HuH-7 (cell line): Measurements from ENCODE around the gene NR2C1.

ENCODE experiments used
- DNase-seq: peaks from one replicate; pipeline ENCODE4 v3.0.0; 2011; ENCODE audit warnings: low spot score

Gene NR2C1

DNA sequence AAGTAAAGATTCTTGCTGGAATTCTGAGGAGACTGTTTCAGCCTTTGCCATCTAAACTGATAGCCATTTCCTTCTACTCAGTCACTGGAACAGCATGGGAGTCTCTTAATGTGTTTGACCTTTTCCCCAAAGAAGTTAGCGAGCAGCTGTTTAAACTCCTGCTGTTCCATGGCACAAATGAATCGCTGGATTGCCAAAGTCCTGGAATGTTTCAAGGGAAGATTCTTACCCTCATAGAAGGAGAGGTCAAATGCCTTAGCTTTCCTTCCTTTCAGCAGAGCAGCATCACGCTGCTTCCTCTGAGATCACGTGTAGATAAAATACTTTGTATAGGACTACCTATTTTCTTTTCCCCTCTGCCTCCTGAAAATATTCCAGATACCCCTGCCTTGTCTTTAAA, 10.5 kb upstream of the NR2C1 start:
- DNase-seq, result no peak

DNA sequence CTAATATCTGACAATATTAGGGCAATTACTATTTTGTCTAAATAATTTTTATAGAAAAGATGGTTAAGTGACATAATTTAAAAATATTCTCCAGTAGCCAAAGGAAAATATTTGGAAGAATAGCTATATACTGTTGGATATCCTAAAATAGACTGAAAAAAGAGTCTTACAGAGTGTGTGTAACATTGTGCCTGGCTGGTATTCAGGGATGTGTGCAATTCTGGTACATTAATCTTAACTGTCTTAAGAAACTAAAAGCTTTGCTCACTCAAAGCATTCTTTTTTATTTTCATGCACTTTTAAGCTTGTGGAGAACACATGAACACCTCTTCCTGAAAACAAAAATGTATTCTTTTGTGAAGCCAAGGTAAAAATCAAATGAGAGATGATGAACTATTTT, 10.1 kb upstream of the NR2C1 start:
- no peak for DNase-seq

DNA sequence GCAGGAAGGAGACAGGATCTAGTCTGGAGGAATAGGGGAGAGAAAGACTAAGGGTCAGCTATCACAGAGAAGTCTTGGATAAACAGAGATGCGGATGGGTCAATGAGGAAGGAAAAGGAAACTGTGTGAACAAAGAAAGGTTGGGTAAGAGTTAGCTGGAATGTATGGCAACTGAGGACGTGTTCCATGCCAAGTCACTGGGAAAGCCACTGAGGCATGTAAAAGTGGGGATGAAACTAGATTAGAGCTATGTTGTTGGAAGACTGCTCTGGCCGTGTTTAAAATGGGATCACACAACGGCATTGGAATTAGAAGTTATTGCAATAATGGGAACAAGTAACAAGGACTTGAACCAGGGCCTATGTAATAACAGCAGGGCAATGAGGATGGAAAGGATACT, 3.9 kb upstream of the NR2C1 start:
- no peak for DNase-seq

DNA sequence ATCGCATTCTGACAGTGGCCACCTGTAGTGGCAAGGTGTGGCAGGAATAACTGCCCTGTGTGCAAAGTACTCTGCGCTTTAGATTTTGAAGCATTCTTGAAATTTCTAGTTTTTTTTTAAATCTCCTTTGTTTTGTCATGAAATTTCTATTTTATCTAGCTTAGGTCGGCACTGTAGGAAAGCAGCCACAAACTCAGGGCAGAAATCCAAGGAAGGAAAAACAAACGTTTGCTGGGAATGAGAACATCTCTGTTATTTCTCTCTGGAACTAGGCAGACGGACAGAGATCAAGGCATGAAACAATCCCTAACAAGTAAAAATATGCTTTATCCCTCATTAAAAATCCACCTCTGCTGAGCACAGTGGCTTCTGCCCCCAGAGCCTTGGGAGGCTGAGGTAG, 1.3 kb upstream of the NR2C1 start:
- no peak for DNase-seq

DNA sequence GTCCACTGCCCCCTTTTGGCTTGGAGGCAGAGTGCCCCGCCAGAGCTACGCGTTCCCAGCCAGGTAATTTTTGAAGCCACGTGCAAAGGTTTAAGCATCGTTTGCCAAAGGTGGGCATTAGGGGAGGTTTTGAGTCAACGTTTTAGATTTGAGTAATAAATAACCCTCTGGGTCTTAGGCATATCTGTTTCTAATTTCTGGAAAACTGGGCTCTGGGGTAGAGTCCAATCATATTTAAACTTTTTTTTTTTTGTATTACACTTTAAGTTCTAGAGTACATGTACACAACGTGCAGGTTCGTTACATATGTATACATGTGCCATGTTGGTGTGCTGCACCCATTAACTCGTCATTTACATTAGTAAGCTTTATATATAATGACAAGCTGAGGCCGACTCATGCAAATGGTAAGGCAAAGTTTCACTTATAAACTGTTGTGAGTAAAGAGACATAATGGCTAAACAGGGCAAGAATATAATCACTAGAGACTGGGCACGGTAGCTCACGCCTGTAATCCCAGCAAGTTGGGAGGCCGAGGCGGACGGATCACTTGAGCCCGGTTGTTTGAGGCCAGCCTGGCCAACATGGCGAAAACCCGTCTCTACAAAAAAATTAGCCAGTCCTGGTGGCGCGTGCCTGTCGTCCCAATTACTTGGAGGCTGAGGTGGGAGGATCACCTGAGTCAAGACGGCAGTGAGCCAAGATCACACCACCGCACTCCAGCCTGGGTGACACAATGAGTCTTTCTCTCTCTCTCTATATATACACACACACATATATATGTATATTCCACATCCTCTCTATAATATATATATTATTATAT, 491 bp upstream of the NR2C1 start:
- no peak for DNase-seq

DNA sequence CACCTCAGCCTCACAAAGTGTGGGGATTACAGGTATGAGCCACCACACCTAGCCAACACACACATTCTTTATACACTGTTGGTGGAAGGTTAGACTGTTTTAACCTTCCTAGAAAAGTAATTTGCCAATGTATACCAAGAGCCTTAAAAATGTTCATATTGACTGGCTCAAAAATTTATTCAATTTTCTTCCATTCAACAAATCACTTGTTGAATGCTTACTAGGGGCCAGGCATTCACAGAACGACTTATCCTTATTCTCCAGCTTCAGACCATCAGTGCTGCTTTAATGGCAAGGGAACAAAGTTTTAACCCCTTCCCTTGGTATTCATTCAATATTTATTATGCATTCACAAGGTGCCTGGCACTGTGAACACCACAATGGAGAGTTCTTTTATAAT, 3.0 kb downstream of the NR2C1 start:
- no peak for DNase-seq

DNA sequence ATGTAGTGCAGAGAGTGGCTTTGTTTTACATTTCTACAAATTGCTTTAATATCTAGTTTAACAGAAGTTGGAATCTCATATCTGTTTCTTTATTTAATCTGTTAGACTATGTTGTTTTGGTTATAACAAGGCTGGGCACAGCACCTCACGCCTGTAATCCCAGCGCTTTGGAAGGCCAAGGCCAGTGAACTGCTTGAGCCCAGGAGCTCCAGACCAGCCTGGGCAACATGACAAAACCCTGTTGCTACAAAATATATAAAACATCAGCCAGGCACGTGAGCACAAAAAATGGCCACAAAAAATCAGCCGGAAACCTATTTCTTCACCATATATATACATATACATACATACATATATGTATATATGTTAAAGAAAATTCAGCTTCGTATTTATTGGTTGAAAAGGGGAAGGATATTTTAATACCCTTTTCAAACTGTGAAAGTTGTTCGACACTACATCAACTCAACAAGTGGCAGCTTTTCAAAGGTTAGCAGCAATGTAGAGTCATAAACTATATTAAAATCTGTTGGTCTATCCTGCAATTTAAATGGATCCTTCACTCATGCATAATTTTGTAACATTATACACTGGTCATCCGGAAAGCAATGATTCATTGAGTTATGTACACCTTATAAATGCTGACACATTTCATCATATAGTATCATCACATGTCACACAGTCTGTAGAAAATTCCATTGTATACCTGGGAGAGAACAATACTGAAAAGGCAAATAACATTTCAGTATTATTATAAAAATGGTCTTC, 7.1 kb downstream of the NR2C1 start:
- no peak for DNase-seq

DNA sequence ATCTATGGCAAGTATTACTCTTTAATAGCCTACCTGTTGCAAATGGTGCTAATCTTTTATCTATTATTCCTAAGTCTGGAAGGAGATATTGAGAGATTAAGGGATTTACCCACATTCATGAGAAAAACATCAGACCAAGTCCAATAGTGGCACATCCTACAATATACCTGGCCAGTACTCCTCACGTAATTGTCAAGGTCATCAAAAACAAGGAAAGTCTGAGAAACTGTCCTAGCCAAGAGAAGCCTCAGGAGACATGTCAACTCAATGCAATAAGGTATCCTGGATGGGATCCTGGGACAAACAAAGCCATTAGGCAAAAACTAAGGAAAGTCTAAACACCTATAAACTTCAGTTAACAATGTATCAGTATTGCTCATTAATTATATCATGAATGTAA, 12.5 kb downstream of the NR2C1 start:
- no peak for DNase-seq

DNA sequence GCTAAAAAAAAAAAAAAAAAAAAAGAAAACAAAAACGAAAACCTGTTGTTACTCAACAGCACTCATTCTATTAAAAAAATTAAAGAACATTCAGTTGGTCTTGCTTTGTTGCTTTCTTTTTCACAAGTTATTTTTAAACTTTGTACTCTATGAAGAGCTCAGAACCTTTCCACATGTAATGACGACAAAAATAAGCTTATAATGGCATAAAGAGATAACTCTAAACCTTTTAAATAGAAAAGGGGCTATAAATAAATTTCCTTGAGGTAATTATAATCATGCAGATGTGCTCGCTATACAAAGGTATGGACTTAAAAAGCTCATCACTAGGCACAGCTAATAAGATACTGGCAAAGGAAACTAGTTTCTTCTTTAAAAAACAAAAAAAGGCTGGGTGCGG, 13.4 kb downstream of the NR2C1 start:
- DNase-seq, result no peak

DNA sequence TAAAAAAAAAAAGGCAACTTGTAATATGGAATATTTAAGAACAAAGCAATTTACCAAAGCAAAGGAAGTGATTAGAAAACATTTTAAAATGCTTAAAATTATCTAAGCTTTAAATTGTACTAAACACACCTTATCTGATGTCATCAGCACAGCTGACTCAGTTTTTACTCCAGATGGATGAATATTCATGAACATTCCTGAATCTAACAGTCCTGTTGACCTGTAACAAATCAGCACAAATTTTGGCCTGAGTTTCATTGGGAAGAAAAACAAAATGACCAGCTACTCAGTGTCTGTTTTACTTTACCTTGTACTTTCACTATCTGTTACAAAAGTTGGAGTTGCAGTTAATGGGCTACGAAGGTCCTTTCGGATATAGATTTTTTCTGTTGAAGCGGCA, 16.0 kb downstream of the NR2C1 start:
- no peak for DNase-seq

DNA sequence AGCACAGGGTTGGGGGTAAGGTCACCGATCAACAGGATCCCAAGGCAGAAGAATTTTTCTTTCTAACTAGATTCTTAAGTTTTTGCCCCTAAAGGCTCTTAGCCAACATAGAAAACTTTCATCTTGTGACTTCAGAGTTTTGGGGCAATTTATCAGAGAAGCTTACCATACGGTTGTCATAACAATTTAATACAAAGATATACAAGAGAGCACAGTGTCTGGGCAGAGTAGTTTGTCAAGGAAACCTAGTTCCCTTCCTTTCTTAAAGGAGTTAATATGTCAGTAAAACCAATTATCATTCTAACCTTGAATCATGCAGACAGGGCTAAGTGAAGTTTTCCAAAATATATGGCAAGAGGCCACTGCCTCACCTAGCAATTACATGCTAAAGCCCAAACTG, 18.4 kb downstream of the NR2C1 start:
- DNase-seq, result no peak

DNA sequence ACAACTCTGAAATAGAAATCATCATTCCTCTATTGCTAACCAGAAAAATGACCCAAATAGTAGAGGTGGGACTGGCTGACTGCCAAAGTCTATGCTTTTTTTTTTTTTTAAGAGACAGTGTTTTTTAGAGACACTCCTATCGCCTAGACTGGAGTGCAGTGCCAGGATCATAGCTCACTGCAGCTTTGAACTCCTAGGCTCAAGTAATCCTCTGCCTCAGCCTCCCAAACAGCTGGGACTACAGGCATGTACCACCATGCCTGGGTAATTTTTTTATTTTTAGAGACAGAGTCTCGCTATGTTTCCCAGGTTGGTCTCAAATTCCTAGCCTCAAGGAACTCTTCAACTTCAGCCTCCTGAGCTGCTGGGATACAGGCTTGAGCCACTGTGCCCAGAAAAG, 19.2 kb downstream of the NR2C1 start:
- DNase-seq, result no peak

DNA sequence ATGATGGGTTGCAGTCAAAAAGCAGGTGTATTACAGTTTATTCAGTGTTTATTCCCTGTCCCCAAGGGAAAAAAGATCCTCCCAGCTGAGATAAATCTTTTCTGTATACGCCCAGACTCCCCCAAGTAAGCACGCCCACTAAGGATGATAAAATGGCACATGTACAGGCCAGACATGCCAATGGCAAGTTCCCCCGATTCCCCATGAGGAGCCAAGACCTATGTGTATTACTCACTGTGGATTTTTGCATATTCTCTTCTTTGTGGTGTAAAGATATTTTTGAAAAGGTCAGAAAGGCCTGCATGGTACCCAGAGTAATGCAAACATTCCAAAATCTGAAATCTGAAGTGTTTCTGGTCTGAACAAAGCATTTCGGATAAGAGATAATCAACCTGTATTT, 22.2 kb downstream of the NR2C1 start:
- DNase-seq, result no peak

DNA sequence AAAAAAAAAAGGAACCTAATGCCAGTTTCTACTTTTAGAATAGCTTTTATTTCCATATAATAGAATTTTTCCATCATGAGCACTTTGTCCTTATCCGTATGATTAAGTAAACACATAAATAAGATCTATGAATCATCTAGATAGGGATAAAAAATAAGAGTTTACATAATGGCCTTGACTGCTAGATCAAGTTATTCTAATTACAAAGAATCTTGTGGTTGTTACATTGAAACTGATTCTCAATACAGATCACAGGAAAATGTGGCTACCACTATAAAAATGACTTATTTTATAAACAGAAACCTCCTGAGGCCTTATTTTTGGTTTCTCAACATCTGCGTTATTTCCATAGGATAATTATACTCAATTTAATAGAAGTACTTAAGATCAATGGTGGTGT, 35.5 kb downstream of the NR2C1 start:
- DNase-seq, result no peak

DNA sequence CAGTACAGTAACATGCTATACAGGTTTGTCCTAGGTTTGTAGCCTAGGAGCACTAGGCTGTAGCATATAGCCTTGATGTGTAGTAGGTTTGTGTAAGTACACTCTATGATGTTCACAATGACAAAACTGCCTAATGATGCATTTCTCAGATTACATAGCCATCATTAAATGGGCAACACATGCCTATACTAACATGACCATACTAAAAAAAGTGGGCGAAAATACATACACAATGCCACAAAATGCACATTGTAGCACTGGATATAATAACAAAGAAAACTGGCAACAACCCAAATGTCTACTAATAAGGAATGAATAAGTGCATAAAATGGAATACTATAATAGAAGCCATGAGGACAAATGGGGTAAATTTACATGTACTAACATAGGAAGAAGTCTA, 38.7 kb downstream of the NR2C1 start:
- DNase-seq, result no peak

DNA sequence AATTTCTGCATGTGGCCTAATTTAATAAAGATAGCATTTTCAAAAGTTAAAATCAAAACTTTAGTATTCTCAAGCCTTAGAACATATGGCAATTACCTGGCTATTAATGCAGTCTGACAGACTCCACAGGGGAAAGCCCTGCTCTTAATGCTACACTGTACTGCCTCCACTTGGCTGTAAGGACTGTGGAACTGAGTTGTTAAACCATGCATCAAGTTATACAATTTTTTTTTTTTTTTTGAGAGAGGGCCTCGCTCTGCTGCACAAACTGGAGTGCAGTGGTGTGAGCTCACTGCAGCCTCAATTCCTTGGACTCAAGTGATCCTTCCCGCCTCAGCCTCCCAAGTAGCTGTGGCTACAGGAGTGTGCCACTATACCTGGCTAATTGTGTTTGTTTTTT, 50.9 kb downstream of the NR2C1 start:
- no peak for DNase-seq

DNA sequence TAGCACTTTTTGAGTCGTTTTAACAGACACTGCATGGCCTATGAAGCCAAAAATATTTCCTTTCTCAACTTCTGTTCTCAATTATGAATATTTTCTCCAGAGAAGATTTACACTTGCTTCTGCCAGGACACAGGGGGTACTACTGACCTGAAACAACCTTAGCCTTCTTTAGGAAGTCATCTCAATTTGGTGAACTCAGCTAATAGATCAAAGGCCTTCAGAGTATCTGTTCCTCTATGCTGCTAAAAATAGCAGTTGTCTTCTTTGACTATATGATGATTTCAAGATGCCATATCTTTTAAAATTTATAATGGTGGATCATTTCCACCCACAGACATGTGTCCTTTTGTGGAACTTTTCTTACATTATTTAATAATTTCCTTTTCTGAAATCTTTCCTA, 55.9 kb downstream of the NR2C1 start:
- no peak for DNase-seq

DNA sequence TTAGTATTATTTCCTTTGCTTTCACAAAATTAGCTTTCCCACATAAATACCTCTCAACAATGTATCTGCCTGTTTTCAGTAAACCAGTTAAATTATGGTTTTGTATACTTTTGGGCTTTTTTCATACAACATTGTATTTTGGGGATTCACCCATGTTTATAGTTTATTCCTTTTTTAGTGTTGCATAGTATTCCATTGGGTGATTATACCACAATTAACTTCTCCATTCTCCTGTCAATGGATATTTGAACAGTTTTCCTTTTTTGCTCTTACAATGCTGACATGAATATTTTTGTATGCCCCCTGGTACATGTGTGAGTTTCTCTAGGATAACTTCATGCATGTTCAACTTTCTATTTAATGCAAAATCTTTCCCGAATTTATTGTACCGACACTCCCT, 57.3 kb downstream of the NR2C1 start:
- DNase-seq, result no peak

DNA sequence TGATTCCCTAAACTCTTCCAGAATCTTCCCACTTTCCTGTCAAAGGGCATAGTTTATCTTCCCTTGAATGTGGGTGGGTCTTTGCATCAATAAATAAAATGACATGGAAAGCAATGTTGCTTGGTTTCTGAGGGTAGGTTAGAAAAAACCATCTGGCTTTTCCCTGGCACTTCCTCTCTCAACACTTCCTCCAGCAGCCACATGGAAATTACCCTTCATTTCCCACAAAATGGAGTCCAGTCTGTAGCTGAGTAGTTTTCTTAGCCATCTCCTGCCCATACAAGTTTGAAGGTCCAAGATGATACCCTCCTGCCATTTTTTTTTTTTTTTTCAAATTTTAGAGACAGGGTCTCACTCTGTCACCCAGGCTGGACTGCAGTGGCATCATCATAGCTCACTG, 58.9 kb downstream of the NR2C1 start:
- DNase-seq, result no peak

DNA sequence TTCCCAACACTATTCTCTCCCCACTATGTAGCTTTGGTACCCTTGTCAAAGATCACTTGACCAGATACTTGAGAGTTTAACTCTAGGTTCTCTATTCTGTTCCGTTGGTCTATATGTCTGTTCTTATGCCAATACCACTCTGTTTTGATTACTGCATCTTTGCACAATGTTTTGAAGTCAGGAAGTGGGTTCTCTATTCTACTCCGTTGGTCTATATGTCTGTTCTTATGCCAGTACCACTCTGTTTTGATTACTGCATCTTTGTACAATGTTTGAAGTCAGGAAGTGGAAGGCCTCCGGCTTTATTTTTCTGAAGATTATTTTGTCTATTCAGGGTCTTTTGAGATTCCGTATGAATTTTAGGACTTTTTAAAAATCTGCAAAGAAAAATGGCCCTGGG, 67.2 kb downstream of the NR2C1 start:
- DNase-seq, result no peak

DNA sequence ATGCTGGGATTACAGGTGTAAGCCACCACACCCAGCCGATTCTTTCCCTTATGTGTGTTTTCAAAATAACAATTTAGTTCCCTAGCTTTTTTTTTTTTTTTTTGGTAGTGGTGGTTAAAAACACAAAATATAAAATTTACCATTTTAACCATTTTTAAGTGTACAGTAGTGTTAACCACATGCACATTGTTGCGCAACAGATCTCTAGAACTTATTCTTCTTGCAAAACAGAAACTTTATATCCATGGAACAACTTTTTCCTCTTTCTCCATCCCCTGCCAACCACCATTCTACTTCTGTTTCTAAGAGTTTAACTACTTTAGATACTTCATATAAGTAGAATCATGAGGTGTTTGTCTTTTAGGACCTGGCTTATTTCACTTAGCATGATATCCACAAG, 68.8 kb downstream of the NR2C1 start:
- no peak for DNase-seq

DNA sequence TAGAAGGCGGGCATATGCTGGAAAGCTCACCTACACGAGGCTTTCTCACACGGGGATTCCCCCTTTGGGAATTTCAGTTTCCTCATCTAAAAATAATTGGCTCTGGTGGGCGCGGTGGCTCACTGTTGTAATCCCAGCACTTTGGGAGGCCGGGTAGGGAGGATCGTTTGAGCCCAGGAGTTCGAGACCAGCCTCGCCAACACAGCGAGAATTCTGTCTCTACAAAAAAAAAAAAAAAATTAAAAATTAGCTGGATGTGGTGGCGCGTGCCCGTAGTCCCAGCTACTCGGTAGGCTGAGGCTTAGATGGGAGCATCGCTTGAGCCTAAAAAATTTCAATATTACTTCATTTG, 69.5 kb downstream of the NR2C1 start:
- no peak for DNase-seq

DNA sequence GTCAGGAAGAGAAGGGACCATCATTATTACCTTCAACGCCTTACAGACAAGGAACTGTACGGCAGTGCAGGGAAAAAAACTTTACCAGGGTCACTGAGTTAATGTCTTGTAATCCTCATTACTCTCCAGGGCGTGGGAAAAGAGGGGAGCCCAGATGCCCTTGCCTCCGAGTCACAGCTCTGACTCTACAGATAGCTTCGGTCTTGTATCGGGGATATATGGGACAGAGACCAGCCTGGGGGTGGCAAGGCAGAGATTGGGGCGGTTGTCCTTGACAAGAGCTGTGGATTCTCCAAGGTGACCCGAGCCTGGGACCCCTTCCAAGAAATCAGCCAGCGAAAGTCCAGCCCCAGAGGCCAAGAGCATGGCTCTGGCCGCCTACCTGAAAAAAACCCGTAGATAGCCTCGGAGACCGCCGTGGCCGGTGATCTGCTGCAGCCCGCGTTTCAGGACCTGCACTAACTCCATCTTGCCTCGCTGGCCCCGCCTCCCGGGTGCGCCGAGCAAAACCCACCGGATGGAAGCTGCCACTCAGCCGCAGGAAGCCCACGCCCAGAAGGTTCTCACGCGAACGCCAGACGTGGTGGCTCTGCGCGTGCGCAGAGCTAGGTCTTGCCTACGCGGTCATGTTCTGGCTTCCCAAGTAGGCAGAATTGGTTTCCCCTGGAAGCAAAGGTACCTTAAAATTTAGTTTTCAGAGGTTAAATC, 70.1 kb downstream of the NR2C1 start, which contains the start of gene NDUFA12:
TSS of gene NDUFA12 (minus strand) at position 485 of the 708 bp plus-strand sequence. CDS start at position 468, 17 bp downstream.
- peak; percentile 86 for DNase-seq
